Left kidney (tissue), 8 donors: ENCODE data around the gene REG1B. TPM values are rescaled to one million over a fixed set of nuclear protein-coding genes. Genes with fewer than 3 reads are reported as not detected.

Source experiments
- DNase-seq: peaks from one replicate; pipeline ENCODE4 v3.0.0-alpha.2; 2013
- long read RNA-seq, 8 donors: transcript quantifications; one replicate each; lab custom pipeline, GENCODE V29; 2026
- polyA plus RNA-seq: library from polyadenylated mRNA; unstranded; fragments of 120-200 nt; gene quantifications from one replicate; pipeline ENCODE4 v1.2.1, GENCODE V29; 2013; ENCODE audit not compliant: insufficient read length

The REG1B gene
- not detected for polyA plus RNA-seq
- long read RNA-seq, donor 1 = 0 reads
- long read RNA-seq, donor 2 = 0 reads
- long read RNA-seq, donor 3 = 0 reads
- long read RNA-seq, donor 4 = 0 reads
- long read RNA-seq, donor 5 = 0 reads
- long read RNA-seq, donor 6 = 0 reads
- long read RNA-seq, donor 7 = 0 reads
- long read RNA-seq, donor 8 = 0 reads

GRCh38 chr2:79087785-79088364 is at the start of gene REG1B:
Gene REG1B, minus strand, starts transcription at chr2:79087993. Its CDS starts 381 bp downstream, at chr2:79087612.
- no peak for DNase-seq

DNA sequence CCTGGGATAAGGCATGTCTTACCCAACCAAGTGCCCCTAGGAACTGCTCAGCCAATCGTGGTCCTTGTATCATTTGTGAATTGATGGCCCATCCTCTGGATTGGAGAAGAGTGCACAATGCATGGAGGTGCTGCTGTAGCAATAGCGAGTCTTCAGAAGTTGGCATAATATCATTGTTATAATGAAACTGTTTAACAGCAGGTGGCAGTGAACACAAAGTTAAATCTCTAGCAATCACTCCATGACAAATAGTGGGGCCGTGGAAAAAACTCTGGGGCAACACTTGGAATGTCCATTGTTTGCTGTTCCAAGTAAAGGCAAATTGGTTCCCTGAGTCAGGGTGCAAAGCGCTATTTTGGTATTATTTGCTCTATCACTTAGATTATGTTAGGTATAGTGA is 43.9 kb upstream of the REG1B start:
- no peak for DNase-seq

GRCh38 chr2:79129804-79130203 is 42.0 kb upstream of the REG1B start:
- DNase-seq = no peak

DNA sequence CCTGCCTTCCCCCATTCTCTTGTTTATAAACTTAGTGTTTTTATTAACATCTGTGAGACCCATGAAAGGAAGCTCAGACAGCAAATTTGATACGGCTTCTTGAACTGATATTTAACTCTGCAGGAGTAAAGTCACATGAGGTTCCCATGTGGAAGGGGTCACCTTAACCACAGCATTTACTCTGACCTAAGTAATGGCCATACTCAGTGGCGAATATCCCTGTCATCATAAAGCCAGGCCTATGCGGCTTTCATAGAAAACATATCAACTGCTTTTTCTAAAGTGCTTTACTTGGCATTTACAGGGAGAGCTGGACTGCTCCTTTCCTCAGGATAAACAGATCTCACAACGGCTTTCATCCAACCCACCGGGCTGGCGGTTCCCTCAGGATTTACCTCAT is 41.5 kb upstream of the REG1B start:
- DNase-seq = no peak

DNA sequence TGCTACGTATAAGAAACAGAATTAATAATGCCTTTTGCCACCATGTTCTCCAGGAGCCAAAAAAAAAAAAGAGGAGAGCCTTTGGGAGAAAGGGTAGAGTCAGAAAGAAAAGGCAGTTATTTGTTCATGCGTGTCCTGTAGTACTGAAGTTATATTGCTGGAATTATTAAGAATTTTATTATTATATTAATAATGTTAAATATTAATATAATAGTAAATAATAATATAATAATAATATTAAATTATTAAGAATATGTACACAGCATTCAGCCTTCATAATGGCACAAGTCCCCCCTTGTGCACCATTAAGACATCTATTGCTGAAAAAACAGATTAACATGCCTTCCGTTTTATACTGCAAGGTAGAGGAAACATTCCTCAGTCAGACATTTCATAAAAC is 40.6 kb upstream of the REG1B start:
- DNase-seq = no peak

GRCh38 chr2:79125721-79125985 is 37.9 kb upstream of the REG1B start:
- no peak for DNase-seq

GRCh38 chr2:79124907-79125720 is 37.3 kb upstream of the REG1B start:
- no peak for DNase-seq

DNA sequence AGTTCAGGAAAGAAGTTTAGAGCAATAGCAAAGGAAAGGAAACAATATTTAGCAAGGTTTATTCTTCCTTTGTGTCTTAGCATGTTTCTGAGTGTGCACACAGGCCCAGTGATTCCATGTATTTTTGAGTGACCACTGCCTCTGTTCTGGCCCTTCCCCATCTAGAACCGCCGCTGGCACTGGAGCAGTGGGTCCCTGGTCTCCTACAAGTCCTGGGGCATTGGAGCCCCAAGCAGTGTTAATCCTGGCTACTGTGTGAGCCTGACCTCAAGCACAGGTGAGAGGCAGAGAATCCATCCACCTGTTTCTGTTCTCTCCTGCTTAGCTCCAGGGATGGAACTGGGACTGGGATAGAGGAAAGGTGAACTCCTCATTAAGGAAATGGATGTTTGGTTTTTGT is 34.9 kb upstream of the REG1B start:
- no peak for DNase-seq

GRCh38 chr2:79120194-79120713 is 32.5 kb upstream of the REG1B start, which contains the start of gene REG1A:
Gene REG1A, plus strand, starts transcription at chr2:79120488. Its CDS starts 374 bp downstream, at chr2:79120862.
- no peak for DNase-seq

DNA sequence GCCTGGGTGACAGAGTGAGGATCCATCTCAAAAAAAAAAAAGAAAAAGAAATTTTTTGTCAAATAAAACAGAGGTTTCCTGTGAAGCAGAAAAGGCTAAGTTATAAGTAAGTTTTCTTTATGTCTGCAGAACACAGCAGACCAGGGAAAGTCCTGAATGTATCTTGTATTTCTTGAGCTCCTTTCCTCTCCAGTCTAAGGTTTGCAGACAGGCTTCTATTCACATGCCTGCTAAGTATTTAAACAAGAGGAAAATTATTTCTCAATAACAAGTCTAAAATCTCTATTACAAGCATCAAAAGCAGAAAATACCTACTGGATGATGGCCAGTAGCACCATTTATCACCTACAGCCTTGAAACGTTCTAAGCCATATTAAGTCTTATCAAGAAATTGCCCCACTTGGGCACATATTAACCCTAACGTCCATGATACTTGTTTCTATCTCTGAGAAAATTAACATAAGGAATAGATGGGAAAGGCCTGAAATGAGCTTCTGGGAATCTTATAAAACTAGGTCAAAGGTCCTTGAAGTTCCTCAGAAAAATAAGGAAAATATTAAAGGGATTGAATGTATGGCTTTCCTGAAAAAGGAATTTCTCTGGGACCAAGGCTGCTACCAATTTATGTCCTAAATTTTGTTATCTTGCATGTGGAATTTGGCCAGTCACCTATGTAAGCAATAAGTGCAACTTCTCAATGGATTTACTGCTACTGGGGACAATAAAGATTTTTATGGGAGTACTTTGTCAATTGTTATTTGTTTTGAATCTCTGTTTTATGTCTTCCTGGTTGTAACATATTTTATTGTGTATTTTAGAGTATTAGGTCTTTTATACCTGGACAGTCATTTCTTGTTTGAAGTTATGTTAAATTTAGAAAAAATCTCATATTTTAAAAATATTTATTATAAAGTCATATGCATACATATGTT is 29.5 kb upstream of the REG1B start:
- no peak for DNase-seq

- no peak for DNase-seq
Measured at GRCh38 chr2:79114797-79115494, 27.2 kb upstream of the REG1B start.

DNA sequence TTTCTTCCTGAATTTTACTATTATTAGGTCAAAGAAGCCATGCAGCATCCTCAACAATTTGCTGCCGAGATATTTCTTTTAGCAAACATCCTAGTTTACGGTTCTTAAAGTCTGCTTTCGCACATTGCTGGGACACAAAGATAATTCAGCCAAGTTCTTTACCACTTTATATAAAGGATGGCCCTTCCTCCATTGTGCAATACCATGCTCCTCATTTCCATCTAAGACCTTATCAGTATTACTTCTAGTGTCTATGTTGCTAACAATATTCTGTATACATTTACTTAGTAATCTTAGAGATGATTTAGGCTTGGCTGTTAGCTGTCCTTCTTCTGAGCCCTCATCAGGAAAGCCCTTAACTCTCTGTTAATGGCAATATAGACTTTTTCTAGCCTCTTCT is 24.5 kb upstream of the REG1B start:
- no peak for DNase-seq

DNA sequence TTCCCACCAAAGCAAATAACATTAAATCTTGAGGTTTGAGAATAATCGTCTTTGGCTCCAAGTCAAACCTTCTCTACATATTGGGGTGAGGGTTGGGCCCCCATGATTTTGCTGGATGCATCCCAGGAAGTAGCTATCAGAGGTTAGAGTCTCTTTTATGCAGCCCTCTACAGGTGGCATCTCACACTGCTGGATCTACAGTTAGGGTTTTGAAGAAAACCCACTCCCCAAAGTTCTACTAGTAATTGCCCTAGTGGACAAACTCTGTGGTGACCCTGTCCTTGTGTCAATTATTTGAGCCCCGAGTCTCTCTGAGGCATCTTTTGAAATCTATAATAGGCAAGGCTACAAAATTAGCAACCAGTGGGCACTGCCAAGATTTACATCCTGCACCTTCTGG is 17.5 kb upstream of the REG1B start:
- no peak for DNase-seq

- DNase-seq = no peak
Measured at GRCh38 chr2:79103214-79103613, 15.4 kb upstream of the REG1B start.

- DNase-seq = no peak
Measured at GRCh38 chr2:79101024-79101423, 13.2 kb upstream of the REG1B start.

GRCh38 chr2:79100285-79100684 is 12.5 kb upstream of the REG1B start:
- no peak for DNase-seq

DNA sequence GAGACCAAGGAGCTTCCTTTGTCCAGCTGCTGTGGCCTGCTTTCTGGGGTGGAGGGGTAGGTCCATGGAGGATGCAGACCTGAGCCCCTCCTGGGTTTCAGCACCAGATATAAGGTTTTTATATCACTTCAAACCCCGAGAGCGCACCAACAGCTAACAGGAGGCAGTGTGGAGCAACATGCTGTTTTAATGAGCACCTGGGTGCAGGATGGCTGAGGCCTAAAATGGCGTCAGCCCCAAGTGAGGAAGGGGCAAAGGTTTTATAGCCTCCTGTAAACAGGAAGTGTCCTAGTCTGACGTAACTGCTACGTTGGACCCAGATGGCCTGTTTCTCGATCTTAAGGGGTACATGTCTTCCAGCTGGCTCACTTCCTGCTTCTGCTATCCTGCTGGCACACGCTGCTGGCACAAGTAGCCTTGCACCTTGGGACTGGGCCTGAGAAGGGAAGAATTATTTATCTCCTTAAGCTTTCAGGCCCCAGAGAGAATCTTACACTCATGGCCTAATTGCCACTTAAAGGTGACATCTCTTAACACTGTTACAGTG is 11.4 kb upstream of the REG1B start:
- DNase-seq = no peak

DNA sequence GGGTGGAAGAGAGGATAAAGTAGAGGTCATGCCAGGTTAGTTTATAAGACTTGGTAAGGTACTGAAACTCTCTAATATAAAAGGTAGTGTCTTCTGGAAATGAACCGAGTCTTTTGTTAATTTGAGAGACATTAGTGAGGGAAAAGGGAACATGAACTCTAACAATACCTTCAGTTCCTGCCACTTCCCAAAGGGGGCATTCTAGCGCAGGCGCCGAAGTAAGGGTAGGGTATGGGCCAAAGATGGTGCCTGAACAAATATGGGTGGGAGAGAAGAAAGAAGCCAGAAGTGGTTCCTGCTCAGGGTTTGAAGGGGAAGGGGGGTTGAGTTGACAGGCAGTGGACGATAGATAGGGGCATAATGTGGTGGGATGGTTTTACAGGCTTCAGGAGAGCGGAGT is 10.1 kb upstream of the REG1B start:
- DNase-seq = no peak

DNA sequence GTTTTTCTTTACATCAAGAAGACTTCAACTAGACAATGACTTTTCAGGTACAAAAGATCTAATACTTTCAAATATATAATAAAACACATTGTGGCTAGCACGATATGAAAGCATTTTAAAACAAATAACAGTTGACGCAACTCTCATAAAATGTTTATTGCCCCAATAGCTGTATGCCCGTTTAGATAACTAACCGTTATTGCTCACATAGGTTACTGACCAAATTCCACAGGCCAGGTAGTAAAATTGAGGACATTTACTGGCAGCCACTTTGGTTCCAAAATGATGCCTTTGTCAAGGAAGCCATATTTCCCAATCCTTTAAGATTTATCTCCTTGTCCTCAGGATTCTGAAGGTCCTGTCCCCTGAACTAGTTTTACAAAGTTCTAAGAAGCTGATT is 2.9 kb upstream of the REG1B start:
- DNase-seq = no peak

DNA sequence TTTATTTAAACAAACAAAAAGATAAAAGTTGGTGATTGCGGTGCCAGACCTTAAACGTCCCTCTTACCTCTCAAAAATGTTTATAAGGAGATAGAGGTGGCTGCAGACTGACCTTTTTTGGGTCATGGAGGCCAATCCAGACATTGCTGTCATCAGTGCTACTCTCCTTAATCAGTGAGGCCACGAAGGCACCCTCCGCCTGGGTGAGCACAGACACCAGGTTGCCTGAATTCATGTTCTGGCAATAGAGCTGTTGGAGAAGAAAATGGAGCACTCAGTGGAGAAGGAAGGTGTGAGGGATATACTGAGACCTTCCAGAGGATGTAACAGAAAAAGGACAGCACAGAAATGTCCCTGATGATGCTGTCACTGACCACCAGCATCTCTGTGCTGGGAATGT is 1.5 kb downstream of the REG1B start:
- DNase-seq = no peak

DNA sequence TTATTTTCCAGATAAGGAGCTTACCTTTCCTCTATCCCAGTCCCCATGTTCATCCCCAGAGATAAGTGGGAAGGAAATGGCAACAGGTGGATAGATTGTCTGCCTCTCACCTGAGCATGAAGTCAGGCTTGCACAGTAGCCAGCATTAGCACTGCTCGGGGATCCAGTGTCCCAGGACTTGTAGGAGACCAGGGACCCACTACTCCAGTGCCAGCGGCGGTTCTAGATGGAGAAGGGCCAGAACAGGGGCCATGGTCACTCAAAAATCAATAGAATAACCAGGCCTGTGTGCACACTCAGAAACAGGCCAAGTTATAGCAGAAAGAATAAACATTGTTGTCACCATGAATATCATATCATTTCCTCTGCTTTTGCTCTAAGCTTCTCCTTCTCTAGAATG is 2.4 kb downstream of the REG1B start:
- no peak for DNase-seq
